Measurements from ENCODE around the gene APOBEC4. TPM values are rescaled to one million over a fixed set of nuclear protein-coding genes. Genes with fewer than 3 reads are reported as not detected.

Gene APOBEC4
- total RNA-seq, 2 experiments from 2014 or later = not detected

DNA sequence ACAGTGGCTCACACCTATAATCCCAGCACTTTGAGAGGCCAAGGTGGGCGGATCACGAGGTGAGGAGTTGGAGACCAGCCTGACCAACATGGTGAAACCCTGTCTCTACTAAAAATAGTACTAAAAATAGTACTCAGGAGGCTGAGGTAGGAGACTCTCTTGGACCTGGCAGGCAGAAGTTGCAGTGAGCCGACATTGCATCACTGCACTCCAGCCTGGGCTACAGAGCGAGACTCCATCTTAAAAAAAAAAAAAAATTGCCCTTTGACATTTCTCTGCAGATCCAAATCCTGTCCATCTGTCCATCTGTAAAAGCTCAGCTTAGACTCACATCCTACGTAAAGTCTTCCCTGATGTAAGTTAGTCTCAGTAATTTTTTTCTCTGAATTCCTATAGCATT, 56.6 kb downstream of the APOBEC4 start:
- no peak overlapping the region for H3K4me3 Mint-ChIP-seq
- intact Hi-C loops (cut with micrococcal nuclease) = no loop called here
- CTCF ChIA-PET = interaction anchor here (0.6 kb wide), 1 partner anchor 15 kb away, joined by 3 read pairs; no protein-coding TSS in a partner anchor

More for the DNA sequence above, 56.6 kb downstream of the APOBEC4 start:
- Mint-ChIP-seq H3K27me3 (ENCODE audit: low read depth) (no peaks in the 10 kb centered on the region), H3K4me1 (ENCODE audit: low read depth) (peaks cover 22% of the 10 kb centered on the region), H3K36me3 (ENCODE audit: low read depth) (no peaks in the 10 kb centered on the region), H3K9me3 (no peaks in the 10 kb centered on the region), H3K27ac (no peak overlapping the region)
- DNase-seq = no peak

Other genes starting within 250 kb of the APOBEC4 start
- not detected for gene NMNAT2, start 234.9 kb downstream of the APOBEC4 start, total RNA-seq
- gene SMG7, start 180.8 kb downstream of the APOBEC4 start, total RNA-seq = 10 to 100 TPM; 49.3 to 54.2 TPM
- 10 to 100 TPM; 14.0 to 14.3 TPM for gene NCF2, start 62.9 kb downstream of the APOBEC4 start, total RNA-seq
- 100 to 1,000 TPM; 162 to 164 TPM for gene ARPC5, start 17.5 kb downstream of the APOBEC4 start, total RNA-seq
- gene RGL1, start 151.8 kb upstream of the APOBEC4 start, total RNA-seq = 1 to 10 TPM; 2.6 to 2.7 TPM

Measured in activated naive CD4-positive, alpha-beta T cell treated with anti-CD3 and anti-CD28 coated beads for 36 hours (primary cell).